Adrenal gland (tissue), 12 donors: ENCODE measurements around the gene PUSL1. TPM values are rescaled to one million over a fixed set of nuclear protein-coding genes. Genes with fewer than 3 reads are reported as not detected.

Experiments
- DNase-seq, 7 donors: peaks; one replicate each; pipeline ENCODE4 v3.0.0-alpha.2; 2019 to 2020
- H3K27ac ChIP-seq, 5 donors: fragments of 200-600 bp; sonication (generic) in 4 of 5; 1 replicate in 3 of 5; 2 replicates in 2 of 5; pipeline versions ENCODE4 v1.5.1 to v1.8.0; 2016 to 2020; ENCODE audit warnings: mild to moderate bottlenecking in 1 of 5
- H3K27me3 ChIP-seq: fragments of 200-600 bp; 2 replicates; pipeline ENCODE4 v1.8.0; 2021
- H3K36me3 ChIP-seq, 2 donors: fragments of 200-600 bp; replicated peaks in 1 of 2; 1 replicate in 1 of 2; 2 replicates in 1 of 2; pipeline versions ENCODE4 v1.5.1 to v1.8.0; 2018 to 2022
- H3K4me1 ChIP-seq, 2 donors: fragments of 200-600 bp; replicated peaks in 1 of 2; 1 replicate in 1 of 2; 2 replicates in 1 of 2; pipeline versions ENCODE4 v1.5.1 to v1.8.0; 2018 to 2021
- H3K4me3 ChIP-seq, 4 donors: fragments of 200-600 bp; sonication (generic) in 3 of 4; one replicate each; pipeline ENCODE4 v1.5.1; 2016 to 2018
- H3K9me3 ChIP-seq, 3 donors: fragments of 200-600 bp; sonication (generic) in 1 of 3; replicated peaks in 1 of 3; 1 replicate in 2 of 3; 2 replicates in 1 of 3; pipeline versions ENCODE4 v1.5.1 to v1.8.0; 2016 to 2021
- POLR2A ChIP-seq, 2 donors: fragments of 450-650 bp; IDR thresholded peaks; one replicate each; pipeline ENCODE4 v1.6.1; 2017; ENCODE audit warnings: antibody characterized with exemption in 2 of 2, mild to moderate bottlenecking in 2 of 2, moderate library complexity in 1 of 2
- WGBS, 4 donors: extraction: QIAGEN DNeasy Blood & Tissue Kit in 2 of 4; methylation state at CpG; one replicate each; pipeline versions ENCODE4 v1.1.5 to v1.1.7; 2013 to 2017; 5-methylcytosine and 5-hydroxymethylcytosine counted together
- intact Hi-C, 2 donors: fragments of 100-400 bp; cut with DNase I; formaldehyde crosslinking; loops; one replicate each; pipeline versions ENCODE4 v1.14.1 to v1.15.0; 2022 to 2023
- polyA plus RNA-seq, 3 donors: library from polyadenylated mRNA; stranded (reverse); fragments of 200-250 nt in 2 of 3; fragments of 350-450 nt in 1 of 3; fragmentation: Illumina TruSeq in 1 of 3; extraction: RNeasy Lipid Tissue Mini Kit (QIAGEN cat#74804) in 1 of 3; gene quantifications; one replicate each; pipeline ENCODE4 v1.2.3, GENCODE V29; 2013 to 2014
- total RNA-seq, 9 donors: library from RNA; depleted of rRNA in 4 of 9; stranded (reverse); fragments of >200 nt in 4 of 9; fragments of 120-200 nt in 1 of 9; fragmentation: NEBNext Ultra II Directional in 1 of 9; extraction: Animal tissue kit (Norgen Biotek cat#: 25700) in 1 of 9; gene quantifications; one replicate each; pipeline versions ENCODE4 v1.1.0 to v1.2.4, GENCODE V29; 2013 to 2023
- TF ChIP-seq, protein P1 (sequence below), 6 experiments: fragments of 450-650 bp in 4 of 6; fragments of 200-600 bp in 2 of 6; sonication (generic) in 1 of 6; IDR thresholded peaks; 1 replicate in 5 of 6; 2 replicates in 1 of 6; pipeline versions ENCODE4 v1.5.1 to v1.8.0; 2016 to 2021; ENCODE audit warnings: antibody characterized with exemption in 6 of 6, mild to moderate bottlenecking in 2 of 6, moderate library complexity in 1 of 6
- donor health status: healthy with polysubstance abuse.
- donor health status: Bipolar disorder and iron deficiency.
- donor health status: DM: yes; HTN: yes; CAD: no.
- donor health status: DM: no; HTN: no; CAD: no.
- donor health status: DM: no; HTN: no; CAD: no.
- donor health status: DM: yes; HTN: yes; CAD: no.

The PUSL1 gene
- total and polyA plus RNA-seq, 12 donors = 2.5 to 43.8 (median 26.1) TPM

DNA sequence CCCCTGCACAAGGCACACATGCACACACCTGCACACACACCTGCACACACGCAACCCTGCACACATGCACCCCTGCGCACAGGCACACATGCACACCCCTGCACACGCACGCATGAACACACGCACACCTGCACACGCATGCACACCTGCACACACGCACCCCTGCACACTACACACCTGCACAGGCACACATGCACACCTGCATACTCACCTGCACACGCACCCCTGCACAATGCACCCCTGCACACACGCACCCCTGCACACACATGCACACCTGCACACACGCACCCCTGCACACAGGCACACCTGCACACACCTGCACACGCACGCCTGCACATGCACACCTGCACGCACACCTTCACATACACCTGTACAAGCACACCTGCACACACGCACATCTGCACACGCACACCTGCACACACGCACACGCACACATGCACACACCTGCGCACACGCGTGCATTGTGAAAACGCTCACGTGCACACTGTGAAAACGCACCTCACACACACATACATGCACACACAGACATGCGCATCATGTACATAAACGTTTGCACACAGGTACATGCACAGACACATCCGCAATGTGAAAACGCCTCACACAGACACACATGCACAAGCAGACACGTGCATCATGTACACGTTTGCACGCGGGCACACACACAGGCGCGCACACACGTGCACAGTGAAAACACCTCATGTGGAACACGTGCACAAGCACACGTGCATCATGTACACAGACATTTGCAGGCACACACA lies 32.6 kb downstream of the PUSL1 start:
- Histone ChIP-seq H3K27ac (no peak overlapping the region), H3K4me1 (peaks cover 14 to 20% of the 10 kb centered on the region in 2 donors), H3K27me3 (no peaks in the 10 kb centered on the region), H3K36me3 (peaks cover 0 to 25% of the 10 kb centered on the region in 2 donors), H3K4me3 (no peak overlapping the region), H3K9me3 (no peaks in the 10 kb centered on the region)
- DNase-seq = no peak
- intact Hi-C loops = no loop called here
- TF ChIP-seq, protein P1, sequence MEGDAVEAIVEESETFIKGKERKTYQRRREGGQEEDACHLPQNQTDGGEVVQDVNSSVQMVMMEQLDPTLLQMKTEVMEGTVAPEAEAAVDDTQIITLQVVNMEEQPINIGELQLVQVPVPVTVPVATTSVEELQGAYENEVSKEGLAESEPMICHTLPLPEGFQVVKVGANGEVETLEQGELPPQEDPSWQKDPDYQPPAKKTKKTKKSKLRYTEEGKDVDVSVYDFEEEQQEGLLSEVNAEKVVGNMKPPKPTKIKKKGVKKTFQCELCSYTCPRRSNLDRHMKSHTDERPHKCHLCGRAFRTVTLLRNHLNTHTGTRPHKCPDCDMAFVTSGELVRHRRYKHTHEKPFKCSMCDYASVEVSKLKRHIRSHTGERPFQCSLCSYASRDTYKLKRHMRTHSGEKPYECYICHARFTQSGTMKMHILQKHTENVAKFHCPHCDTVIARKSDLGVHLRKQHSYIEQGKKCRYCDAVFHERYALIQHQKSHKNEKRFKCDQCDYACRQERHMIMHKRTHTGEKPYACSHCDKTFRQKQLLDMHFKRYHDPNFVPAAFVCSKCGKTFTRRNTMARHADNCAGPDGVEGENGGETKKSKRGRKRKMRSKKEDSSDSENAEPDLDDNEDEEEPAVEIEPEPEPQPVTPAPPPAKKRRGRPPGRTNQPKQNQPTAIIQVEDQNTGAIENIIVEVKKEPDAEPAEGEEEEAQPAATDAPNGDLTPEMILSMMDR (IDR thresholded peaks at IDR 0.05) = no peak
- TF ChIP-seq POLR2A (IDR thresholded peaks at IDR 0.05) = no peak
- 87 to 91% (median 89%) methylated on average over 23 to 36 of the region's 36 CpGs for WGBS, 4 donors

DNA sequence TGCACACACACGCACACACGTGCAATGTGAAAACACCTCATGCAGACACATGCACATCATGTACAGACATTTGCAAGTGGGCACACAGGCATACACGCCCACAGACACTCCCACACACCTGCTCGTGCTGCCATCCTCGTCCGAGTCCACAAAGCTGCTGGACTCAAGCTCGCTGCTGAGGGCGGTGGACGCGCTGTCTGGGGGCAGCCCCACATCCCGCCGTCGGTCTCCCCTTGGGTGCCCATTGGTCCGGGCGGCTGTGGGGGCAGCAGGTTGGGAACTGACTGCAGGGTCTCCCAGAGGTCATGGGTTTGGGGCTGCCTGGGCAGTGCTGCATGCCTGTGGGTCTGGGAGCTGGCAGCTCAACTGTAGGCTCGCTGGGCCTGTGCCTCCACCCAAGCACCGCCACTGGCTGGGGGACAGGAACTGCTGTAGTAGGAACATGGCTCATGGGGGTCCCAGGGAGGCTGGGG lies 33.2 kb downstream of the PUSL1 start:
- H3K4me1 ChIP-seq = peaks cover 20 to 26% of the 10 kb centered on the region in 2 donors
- TF ChIP-seq POLR2A (IDR thresholded peaks at IDR 0.05) = no peak
- TF ChIP-seq, protein P1 (IDR thresholded peaks at IDR 0.05) = no peak
- H3K9me3 ChIP-seq = no peaks in the 10 kb centered on the region
- peaks cover 0 to 25% of the 10 kb centered on the region in 2 donors for H3K36me3 ChIP-seq
- H3K27ac ChIP-seq = no peak overlapping the region
- no peaks in the 10 kb centered on the region for H3K27me3 ChIP-seq
- no peak for DNase-seq
- intact Hi-C loops = no loop called here
- H3K4me3 ChIP-seq = no peak overlapping the region
- WGBS, 4 donors = 86 to 93% (median 91%) methylated on average over 7 to 17 of the region's 17 CpGs

DNA sequence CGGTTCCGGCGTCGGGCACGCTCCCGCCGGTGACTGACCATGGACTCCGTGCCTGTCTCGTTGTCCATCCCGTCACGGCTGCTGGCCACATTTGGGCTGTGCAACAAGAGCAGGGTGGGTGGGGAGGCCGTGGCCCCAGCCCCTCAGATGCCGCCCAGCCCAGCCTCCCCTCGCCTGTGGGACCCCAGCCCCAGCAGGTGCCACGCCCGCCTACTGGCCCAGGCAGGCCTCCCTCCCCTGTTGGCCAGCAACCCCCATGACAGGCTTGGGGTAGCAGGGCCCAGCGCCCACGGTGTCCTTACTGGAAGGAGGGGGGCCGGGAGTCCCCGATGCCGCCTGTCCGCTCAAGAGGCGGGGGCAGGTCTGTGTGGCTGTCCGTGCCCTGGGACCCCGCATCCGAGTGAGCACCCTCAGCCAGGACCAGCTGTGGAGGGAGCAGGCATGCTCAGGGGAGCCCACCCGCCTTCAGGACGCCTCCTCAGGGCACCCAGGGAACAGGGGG lies 33.7 kb downstream of the PUSL1 start:
- Histone ChIP-seq H3K27me3 (no peaks in the 10 kb centered on the region), H3K4me1 (peaks cover 24 to 31% of the 10 kb centered on the region in 2 donors), H3K36me3 (peaks cover 0 to 25% of the 10 kb centered on the region in 2 donors), H3K4me3 (no peak overlapping the region), H3K27ac (no peak overlapping the region), H3K9me3 (no peaks in the 10 kb centered on the region)
- no peak for TF ChIP-seq POLR2A (IDR thresholded peaks at IDR 0.05)
- TF ChIP-seq, protein P1 (IDR thresholded peaks at IDR 0.05) = no peak
- WGBS, 4 donors = 91 to 93% (median 91%) methylated on average over 12 to 28 of the region's 28 CpGs
- DNase-seq = no peak
- intact Hi-C loops = no loop called here

DNA sequence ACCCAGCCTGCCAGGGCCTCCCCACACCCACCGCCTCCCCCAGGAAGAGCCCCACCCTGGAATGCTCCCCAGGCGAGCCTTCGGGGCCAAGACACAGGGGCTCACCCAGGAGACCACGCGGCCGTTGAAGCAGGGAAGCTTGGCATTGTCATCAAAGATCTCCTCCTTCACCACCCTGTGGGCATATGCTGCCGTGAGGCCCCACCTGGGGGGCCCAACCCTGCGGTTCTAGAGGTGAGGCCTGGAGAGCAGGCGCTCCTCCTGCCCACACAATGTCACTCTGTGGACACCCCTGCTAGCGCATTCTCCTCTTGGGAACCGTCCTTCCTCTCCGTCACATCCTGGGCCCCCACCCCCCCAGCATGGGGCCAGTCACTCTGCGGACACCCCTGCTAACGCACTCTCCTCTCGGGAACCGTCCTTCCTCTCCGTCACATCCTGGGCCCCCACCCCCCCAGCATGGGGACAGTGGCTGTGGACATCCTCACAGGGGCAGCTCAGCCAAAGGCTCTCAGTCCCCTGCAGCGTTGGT lies 34.3 kb downstream of the PUSL1 start:
- intact Hi-C loops = no loop called here
- Histone ChIP-seq H3K27me3 (no peaks in the 10 kb centered on the region), H3K27ac (no peak overlapping the region), H3K9me3 (no peaks in the 10 kb centered on the region), H3K4me1 (peaks cover 29 to 36% of the 10 kb centered on the region in 2 donors), H3K4me3 (no peak overlapping the region), H3K36me3 (peaks cover 0 to 25% of the 10 kb centered on the region in 2 donors)
- TF ChIP-seq POLR2A (IDR thresholded peaks at IDR 0.05) = no peak
- TF ChIP-seq, protein P1 (IDR thresholded peaks at IDR 0.05) = no peak
- no peak for DNase-seq
- 81 to 86% (median 84%) methylated on average over 10 to 18 of the region's 18 CpGs for WGBS, 4 donors
